T-helper 17 cell (primary cell): ENCODE results near the gene SORBS1. TPM values are rescaled to one million over a fixed set of nuclear protein-coding genes. Genes with fewer than 3 reads are reported as not detected.

Experiments
- ATAC-seq: fragments of 150-1000 bp; cut with Tn5 transposase; 2 replicates; pipeline ENCODE4 v1.10.0; 2021; ENCODE audit warnings: mild to moderate bottlenecking, moderate library complexity
- DNase-seq, 3 donors: peaks; one replicate each; pipeline versions ENCODE4 v3.0.0 to v3.0.0-alpha.2; 2020 to 2021
- H3K9me3 ChIP-seq: one replicate; pipeline ENCODE4 v1.7.0; 2013; ENCODE audit warnings: low read length, mild to moderate bottlenecking; ENCODE audit not compliant: control insufficient read depth, poor library complexity, severe bottlenecking
- H3K27ac Mint-ChIP-seq: one replicate; pipeline ENCODE4 v1.8.0; 2022; ENCODE audit warnings: mild to moderate bottlenecking, moderate library complexity, mixed read lengths
- H3K27me3 Mint-ChIP-seq: one replicate; pipeline ENCODE4 v1.8.0; 2022; ENCODE audit warnings: mixed read lengths
- H3K36me3 Mint-ChIP-seq: one replicate; pipeline ENCODE4 v1.8.0; 2022; ENCODE audit warnings: low read depth, mixed read lengths
- H3K4me1 Mint-ChIP-seq: one replicate; pipeline ENCODE4 v1.8.0; 2022; ENCODE audit warnings: mild to moderate bottlenecking, mixed read lengths
- H3K4me3 Mint-ChIP-seq: one replicate; pipeline ENCODE4 v1.8.0; 2022; ENCODE audit warnings: mild to moderate bottlenecking, moderate library complexity, mixed read lengths
- total RNA-seq, 4 donors: library from RNA in 2 of 4; stranded (reverse) in 2 of 4; gene quantifications; one replicate each; pipeline ENCODE4 v1.2.3 and lab custom pipeline; 2022 to 2026

The SORBS1 gene
- total RNA-seq, 2 donors from 2014 or later, result 2.5 to 5.0 TPM

GRCh38 chr10:95531058-95531809 is 29.9 kb downstream of the SORBS1 start:
- Mint-ChIP-seq H3K27ac (no peak overlapping the region), H3K27me3 (peaks cover 25% of the 10 kb centered on the region), H3K36me3 (no peaks in the 10 kb centered on the region), H3K4me3 (no peak overlapping the region), H3K4me1 (no peaks in the 10 kb centered on the region)
- H3K9me3 ChIP-seq, result no peaks in the 10 kb centered on the region
- ATAC-seq, result no peak
- DNase-seq, result no peak

GRCh38 chr10:95530561-95530960 is 30.6 kb downstream of the SORBS1 start:
- H3K27me3 Mint-ChIP-seq, result peaks cover 25% of the 10 kb centered on the region
- H3K9me3 ChIP-seq, result no peaks in the 10 kb centered on the region
- H3K27ac Mint-ChIP-seq, result no peak overlapping the region
- H3K36me3 Mint-ChIP-seq, result no peaks in the 10 kb centered on the region
- no peaks in the 10 kb centered on the region for H3K4me1 Mint-ChIP-seq
- no peak overlapping the region for H3K4me3 Mint-ChIP-seq
- no peak for DNase-seq
- ATAC-seq, result no peak

GRCh38 chr10:95530029-95530428 is 31.1 kb downstream of the SORBS1 start:
- H3K9me3 ChIP-seq, result no peaks in the 10 kb centered on the region
- Mint-ChIP-seq H3K4me1 (no peaks in the 10 kb centered on the region), H3K27ac (no peak overlapping the region), H3K36me3 (no peaks in the 10 kb centered on the region), H3K4me3 (no peak overlapping the region), H3K27me3 (peaks cover 25% of the 10 kb centered on the region)
- DNase-seq (no peak), ATAC-seq (no peak)

GRCh38 chr10:95526044-95526443 is 35.1 kb downstream of the SORBS1 start:
- no peak overlapping the region for H3K27ac Mint-ChIP-seq
- no peaks in the 10 kb centered on the region for H3K36me3 Mint-ChIP-seq
- peaks cover 2% of the 10 kb centered on the region for H3K4me1 Mint-ChIP-seq
- ATAC-seq (no peak), DNase-seq (no peak)
- H3K9me3 ChIP-seq, result no peaks in the 10 kb centered on the region
- peaks cover 37% of the 10 kb centered on the region for H3K27me3 Mint-ChIP-seq
- H3K4me3 Mint-ChIP-seq, result no peak overlapping the region

GRCh38 chr10:95525033-95525418 is 36.1 kb downstream of the SORBS1 start:
- H3K36me3 Mint-ChIP-seq, result no peaks in the 10 kb centered on the region
- no peak for DNase-seq
- H3K9me3 ChIP-seq, result no peaks in the 10 kb centered on the region
- peaks cover 2% of the 10 kb centered on the region for H3K4me1 Mint-ChIP-seq
- no peak for ATAC-seq
- H3K27me3 Mint-ChIP-seq, result peaks cover 26% of the 10 kb centered on the region
- H3K27ac Mint-ChIP-seq, result no peak overlapping the region
- no peak overlapping the region for H3K4me3 Mint-ChIP-seq

- DNase-seq (no peak), ATAC-seq (no peak)
- no peaks in the 10 kb centered on the region for H3K9me3 ChIP-seq
- Mint-ChIP-seq H3K36me3 (no peaks in the 10 kb centered on the region), H3K27me3 (peaks cover 24% of the 10 kb centered on the region), H3K4me1 (peaks cover 2% of the 10 kb centered on the region), H3K27ac (no peak overlapping the region), H3K4me3 (no peak overlapping the region)
These were observed 36.7 kb downstream of the SORBS1 start for GRCh38 chr10:95524358-95525032.

- peaks cover 2% of the 10 kb centered on the region for H3K4me1 Mint-ChIP-seq
- H3K27ac Mint-ChIP-seq, result no peak overlapping the region
- H3K36me3 Mint-ChIP-seq, result no peaks in the 10 kb centered on the region
- DNase-seq (no peak), ATAC-seq (no peak)
- H3K9me3 ChIP-seq, result no peaks in the 10 kb centered on the region
- H3K27me3 Mint-ChIP-seq, result peaks cover 27% of the 10 kb centered on the region
- no peak overlapping the region for H3K4me3 Mint-ChIP-seq
These were observed 39.1 kb downstream of the SORBS1 start for GRCh38 chr10:95522117-95522516.

GRCh38 chr10:95520617-95521016 is 40.6 kb downstream of the SORBS1 start:
- H3K27ac Mint-ChIP-seq, result no peak overlapping the region
- no peak overlapping the region for H3K4me3 Mint-ChIP-seq
- peaks cover 2% of the 10 kb centered on the region for H3K4me1 Mint-ChIP-seq
- ATAC-seq (no peak), DNase-seq (no peak)
- no peaks in the 10 kb centered on the region for H3K9me3 ChIP-seq
- peaks cover 27% of the 10 kb centered on the region for H3K27me3 Mint-ChIP-seq
- no peaks in the 10 kb centered on the region for H3K36me3 Mint-ChIP-seq

GRCh38 chr10:95518455-95519452 is 42.4 kb downstream of the SORBS1 start:
- Mint-ChIP-seq H3K4me1 (peaks cover 4% of the 10 kb centered on the region), H3K36me3 (no peaks in the 10 kb centered on the region), H3K27ac (no peak overlapping the region), H3K27me3 (peaks cover 34% of the 10 kb centered on the region), H3K4me3 (no peak overlapping the region)
- H3K9me3 ChIP-seq, result no peaks in the 10 kb centered on the region
- DNase-seq (no peak), ATAC-seq (no peak)

- Mint-ChIP-seq H3K27me3 (peaks cover 34% of the 10 kb centered on the region), H3K36me3 (no peaks in the 10 kb centered on the region)
These were observed 43.4 kb downstream of the SORBS1 start for GRCh38 chr10:95517536-95518454.

GRCh38 chr10:95516774-95517373 is 44.3 kb downstream of the SORBS1 start:
- H3K9me3 ChIP-seq, result no peaks in the 10 kb centered on the region
- no peaks in the 10 kb centered on the region for H3K36me3 Mint-ChIP-seq
- peaks cover 4% of the 10 kb centered on the region for H3K4me1 Mint-ChIP-seq
- peaks cover 34% of the 10 kb centered on the region for H3K27me3 Mint-ChIP-seq
- H3K27ac Mint-ChIP-seq, result no peak overlapping the region
- DNase-seq, result no peak
- no peak for ATAC-seq
- H3K4me3 Mint-ChIP-seq, result no peak overlapping the region

More at GRCh38 chr10:95517536-95518454, 43.4 kb downstream of the SORBS1 start:
- H3K27ac Mint-ChIP-seq, result no peak overlapping the region
- ATAC-seq, result no peak
- no peak for DNase-seq
- no peak overlapping the region for H3K4me3 Mint-ChIP-seq
- no peaks in the 10 kb centered on the region for H3K9me3 ChIP-seq
- peaks cover 4% of the 10 kb centered on the region for H3K4me1 Mint-ChIP-seq

GRCh38 chr10:95513941-95514392 is 47.2 kb downstream of the SORBS1 start:
- Mint-ChIP-seq H3K27ac (no peak overlapping the region), H3K36me3 (no peaks in the 10 kb centered on the region), H3K4me3 (no peak overlapping the region), H3K27me3 (peaks cover 41% of the 10 kb centered on the region), H3K4me1 (peaks cover 7% of the 10 kb centered on the region)
- no peak for DNase-seq
- no peak for ATAC-seq
- H3K9me3 ChIP-seq, result no peaks in the 10 kb centered on the region
